KOPT-K1 (cell line): ENCODE measurements around the gene VSTM2B.
"Not testable (repeated sequence)": the region's sequence is repeated elsewhere in the genome, so short reads cannot be mapped to it uniquely, and the experiment has no call there.

Experiments used
- H3K27ac ChIP-seq: fragments of 200-600 bp; sonication (generic); 2 replicates; pipeline ENCODE4 v1.5.1; 2016; ENCODE audit warnings: antibody characterized with exemption, mild to moderate bottlenecking, low read depth, low read length; ENCODE audit not compliant: poor library complexity, severe bottlenecking
- H3K36me3 ChIP-seq: fragments of 200-600 bp; sonication (generic); 2 replicates; pipeline ENCODE4 v1.5.1; 2017; ENCODE audit warnings: antibody characterized with exemption, mild to moderate bottlenecking, low read length, moderate library complexity; ENCODE audit not compliant: insufficient read depth
- H3K9me3 ChIP-seq: fragments of 200-600 bp; sonication (generic); 2 replicates; pipeline ENCODE4 v1.5.1; 2017; ENCODE audit warnings: antibody characterized with exemption, low read length, mild to moderate bottlenecking; ENCODE audit not compliant: insufficient read depth, poor library complexity, severe bottlenecking

Gene VSTM2B

DNA sequence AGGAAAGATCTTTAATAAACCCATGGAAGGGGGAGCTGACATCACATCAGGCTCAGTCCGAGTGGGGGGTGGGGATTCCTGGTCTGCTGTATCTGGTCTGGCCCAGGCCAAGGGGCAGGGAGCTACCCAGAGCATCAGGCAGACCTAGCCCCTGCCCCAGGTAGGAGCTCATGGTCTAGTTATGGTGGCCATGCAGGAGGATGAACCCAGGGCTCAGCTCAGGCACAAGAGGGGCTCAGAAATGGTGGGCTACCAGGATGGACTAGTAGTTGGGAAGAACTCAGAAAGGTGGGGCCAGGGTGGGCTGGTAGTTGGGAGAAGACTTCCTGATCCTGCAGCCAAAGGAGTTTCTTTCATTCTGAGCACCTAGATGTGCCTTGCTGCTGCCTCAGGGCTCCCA is 14.3 kb downstream of the VSTM2B start:
- no peaks in the 10 kb centered on the region for H3K36me3 ChIP-seq
- H3K27ac ChIP-seq: no peak overlapping the region
- H3K9me3 ChIP-seq: no peaks in the 10 kb centered on the region

DNA sequence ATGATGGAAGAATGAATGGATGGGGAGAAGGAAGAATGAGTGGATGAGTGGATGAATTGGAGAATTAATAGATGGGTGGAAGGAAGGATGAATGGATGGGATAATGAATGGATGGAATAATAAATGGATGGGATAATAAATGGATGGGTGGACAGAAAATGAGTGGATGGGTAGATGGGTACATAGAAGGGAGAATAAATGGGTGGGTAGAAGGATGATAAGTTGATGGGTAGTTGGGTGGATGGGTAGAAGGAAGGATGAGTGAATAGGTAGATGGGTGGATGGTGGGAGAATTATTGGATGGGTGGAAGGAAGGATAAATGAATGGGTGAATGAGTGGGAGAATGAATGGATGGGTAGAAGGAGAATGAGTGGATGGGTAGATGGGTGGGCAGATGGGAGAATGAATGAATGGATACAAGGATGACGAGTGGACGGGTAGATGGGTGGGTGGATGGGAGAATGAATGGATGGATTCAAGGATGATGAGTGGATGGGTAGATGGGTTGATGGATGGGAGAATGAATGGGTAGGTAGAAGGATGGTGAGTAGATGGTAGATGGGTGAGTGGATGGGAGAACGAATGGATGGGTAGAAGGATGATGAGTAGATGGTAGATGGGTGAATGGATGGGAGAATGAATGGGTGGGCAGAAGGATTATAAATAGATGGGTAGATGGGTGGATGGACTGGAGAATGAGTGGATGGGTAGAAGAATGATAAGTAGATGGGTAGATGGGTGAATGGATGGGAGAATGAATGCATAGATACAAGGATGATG is 15.9 kb downstream of the VSTM2B start:
- Histone ChIP-seq H3K9me3 (no peaks in the 10 kb centered on the region), H3K36me3 (no peaks in the 10 kb centered on the region), H3K27ac (no peak overlapping the region)

DNA sequence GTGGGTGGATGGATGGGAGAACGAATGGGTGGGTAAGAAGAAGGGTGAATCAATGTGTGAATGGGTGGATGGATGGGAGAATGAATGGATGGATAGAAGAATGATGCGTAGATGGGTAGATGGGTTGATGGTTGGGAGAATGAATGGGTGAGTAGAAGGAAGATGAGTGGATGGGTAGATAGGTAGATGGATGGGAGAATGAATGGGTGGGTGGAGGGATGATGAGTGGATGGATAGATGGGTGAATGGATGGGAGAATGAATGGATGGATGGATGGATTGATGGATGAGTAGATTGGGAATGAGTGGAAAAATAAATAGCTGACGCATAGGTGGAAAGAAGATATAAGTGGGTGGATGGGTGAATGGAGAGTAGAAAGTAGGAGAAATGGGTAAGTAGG is 16.5 kb downstream of the VSTM2B start:
- Histone ChIP-seq H3K27ac (no peak overlapping the region), H3K36me3 (no peaks in the 10 kb centered on the region), H3K9me3 (no peaks in the 10 kb centered on the region)

DNA sequence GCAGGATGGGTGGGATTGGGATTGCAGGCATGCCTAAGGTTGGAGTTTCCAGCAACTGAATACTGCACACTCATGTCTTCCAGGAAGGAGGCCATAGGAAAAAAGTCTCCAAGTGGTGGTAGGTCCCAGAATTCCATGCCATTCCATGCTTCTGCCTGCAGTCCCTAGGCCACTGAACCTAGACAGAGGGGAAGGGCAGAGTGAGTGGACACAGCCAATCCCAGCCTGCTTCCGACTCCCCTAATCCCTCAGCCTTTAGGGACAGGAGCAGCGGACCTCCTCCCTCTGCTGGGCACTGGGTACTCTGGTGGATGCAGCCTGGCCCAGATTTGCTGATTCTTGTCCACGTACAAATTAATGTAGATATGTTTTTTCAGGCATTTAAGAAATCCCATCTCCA is 17.0 kb downstream of the VSTM2B start:
- Histone ChIP-seq H3K36me3 (no peaks in the 10 kb centered on the region), H3K9me3 (no peaks in the 10 kb centered on the region), H3K27ac (no peak overlapping the region)

DNA sequence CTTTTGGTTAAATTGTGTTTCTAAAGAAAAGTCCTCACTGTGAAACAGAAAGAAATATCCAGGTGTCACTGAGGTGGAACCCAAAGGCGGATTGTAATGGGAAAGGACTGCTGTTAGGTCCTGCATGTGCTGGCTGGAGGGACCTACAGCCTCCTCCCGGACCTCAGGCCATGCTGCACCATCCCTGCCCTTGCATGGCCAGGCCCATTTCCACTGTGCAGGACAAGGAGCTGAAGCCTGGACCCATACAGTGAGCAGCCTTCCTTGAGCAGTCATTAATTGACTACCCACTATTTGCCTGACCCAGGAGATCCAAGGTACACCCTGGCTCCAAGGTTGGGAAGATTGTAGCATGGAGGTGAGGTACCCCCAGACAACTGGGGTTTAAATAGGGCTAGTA is 17.6 kb downstream of the VSTM2B start:
- no peaks in the 10 kb centered on the region for H3K36me3 ChIP-seq
- H3K27ac ChIP-seq: no peak overlapping the region

DNA sequence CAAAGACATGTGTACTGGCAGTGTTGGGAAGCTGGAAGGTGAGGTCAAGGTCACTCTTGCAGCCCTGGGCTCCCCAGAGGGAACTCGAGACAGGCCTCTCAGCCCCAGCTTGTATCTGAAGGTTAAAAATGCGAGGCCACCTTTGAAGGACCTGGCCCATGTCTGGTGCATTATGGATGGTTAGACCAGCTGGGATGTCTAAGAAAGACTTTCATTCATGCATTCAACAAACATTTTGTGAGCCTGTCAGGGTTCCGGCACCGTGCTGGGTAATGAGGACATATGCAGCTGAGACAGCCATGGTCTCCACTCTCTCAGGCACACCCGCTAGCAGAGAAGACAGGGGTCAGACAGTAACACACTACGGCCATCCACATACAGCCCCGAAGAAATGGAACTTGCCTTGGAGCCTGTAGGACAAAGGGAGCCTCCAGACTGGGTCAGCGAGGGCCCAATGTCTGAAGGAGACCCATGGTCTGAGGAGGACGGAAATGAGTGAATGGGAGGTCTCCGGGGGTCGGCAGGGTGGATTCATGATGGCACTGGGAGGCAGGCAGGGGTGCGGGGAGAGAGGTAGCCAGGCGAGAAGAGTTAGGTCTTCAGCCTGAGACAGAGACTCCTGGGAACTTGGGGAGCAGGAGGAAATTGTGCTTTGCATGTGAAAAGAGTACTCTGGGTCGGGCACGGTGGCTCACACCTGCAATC is 19.0 kb downstream of the VSTM2B start:
- no peaks in the 10 kb centered on the region for H3K36me3 ChIP-seq
- no peak overlapping the region for H3K27ac ChIP-seq
- H3K9me3 ChIP-seq: no peaks in the 10 kb centered on the region

More for the DNA sequence above, 17.6 kb downstream of the VSTM2B start:
- H3K9me3 ChIP-seq: no peaks in the 10 kb centered on the region

DNA sequence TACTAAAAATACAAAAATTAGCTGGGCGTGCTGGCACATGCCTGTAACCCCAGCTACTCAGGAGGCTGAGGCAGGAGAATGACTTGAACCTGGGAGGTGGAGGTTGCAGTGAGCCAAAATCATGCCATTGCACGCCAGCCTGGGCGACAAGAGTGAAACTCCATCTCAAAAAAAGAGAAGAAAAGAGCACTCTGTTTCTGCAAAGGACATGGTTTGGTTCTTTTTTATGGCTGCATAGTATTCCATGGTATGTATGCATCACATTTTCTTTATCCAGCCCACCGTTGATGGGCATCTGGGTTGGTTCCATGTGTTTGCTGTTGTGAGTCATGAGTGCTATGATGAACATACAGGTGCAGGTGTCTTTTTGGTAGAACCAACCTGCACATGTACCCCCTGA is 19.7 kb downstream of the VSTM2B start:
- H3K27ac ChIP-seq, H3K36me3 ChIP-seq, H3K9me3 ChIP-seq: not testable (repeated sequence)

DNA sequence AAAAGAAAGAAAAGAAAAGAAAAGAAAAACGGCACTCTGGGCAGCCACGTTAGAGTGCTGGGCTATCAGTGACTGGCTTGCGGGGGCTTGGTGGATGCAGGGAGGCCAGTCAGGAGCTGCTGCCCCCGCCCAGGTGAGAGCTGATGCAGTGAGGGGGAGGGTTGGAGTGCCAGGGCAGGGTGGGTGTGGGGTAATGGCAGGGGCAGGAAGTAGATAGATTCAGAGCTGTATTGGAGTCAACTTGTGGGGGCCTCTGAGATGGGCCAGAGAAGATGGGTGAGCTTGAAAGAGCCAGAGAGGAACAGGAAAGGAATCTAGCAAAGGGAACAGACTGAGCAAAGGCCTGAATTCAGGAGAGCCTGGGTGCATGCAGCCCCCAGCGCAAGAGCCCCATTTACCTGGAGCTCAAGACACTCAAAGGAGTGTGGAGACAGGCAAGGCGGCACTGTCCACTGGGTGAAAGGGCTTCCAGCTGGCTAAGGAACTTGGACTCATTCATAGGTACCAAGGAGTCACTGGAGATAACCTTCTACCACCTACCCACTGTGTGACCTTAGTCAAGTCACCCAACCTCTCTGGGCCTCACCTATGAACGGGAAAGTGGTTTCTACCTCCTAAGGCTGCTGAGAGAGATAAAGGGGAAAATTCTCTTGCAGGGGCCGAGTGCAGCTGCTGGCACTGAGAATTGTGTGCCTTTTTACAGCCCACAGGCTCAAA is 20.2 kb downstream of the VSTM2B start:
- H3K27ac ChIP-seq: no peak overlapping the region
- no peaks in the 10 kb centered on the region for H3K36me3 ChIP-seq
- H3K9me3 ChIP-seq: no peaks in the 10 kb centered on the region

DNA sequence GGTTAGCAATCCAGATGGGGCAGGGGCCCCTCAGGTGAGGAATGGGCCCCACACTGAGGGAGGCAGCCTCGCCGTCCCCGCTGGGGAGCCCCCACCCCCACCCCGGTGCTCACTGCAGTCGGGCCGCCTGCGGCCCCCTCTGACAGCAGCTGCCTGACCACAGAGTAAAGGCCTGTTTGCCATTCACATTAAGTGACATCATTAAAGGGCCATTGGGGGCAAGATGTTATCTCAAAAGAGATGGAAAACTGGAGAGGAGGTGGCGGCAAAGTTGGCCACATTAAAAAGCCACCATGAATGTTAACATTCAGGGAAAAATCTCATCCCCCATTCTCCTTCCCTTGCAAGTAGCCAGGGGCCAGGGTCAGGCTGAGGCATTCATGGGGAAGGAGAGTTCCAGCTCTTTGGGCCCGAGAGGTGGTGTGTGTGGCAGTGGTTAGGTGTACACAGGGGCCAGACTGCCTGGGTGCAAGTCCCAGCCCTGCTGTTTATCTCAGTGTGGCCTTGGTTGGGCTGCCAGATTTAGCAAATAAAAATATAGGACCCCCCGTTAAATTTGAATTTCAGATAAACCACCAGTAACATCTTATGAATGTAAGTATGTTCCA is 20.9 kb downstream of the VSTM2B start:
- no peaks in the 10 kb centered on the region for H3K9me3 ChIP-seq
- no peaks in the 10 kb centered on the region for H3K36me3 ChIP-seq
- no peak overlapping the region for H3K27ac ChIP-seq

DNA sequence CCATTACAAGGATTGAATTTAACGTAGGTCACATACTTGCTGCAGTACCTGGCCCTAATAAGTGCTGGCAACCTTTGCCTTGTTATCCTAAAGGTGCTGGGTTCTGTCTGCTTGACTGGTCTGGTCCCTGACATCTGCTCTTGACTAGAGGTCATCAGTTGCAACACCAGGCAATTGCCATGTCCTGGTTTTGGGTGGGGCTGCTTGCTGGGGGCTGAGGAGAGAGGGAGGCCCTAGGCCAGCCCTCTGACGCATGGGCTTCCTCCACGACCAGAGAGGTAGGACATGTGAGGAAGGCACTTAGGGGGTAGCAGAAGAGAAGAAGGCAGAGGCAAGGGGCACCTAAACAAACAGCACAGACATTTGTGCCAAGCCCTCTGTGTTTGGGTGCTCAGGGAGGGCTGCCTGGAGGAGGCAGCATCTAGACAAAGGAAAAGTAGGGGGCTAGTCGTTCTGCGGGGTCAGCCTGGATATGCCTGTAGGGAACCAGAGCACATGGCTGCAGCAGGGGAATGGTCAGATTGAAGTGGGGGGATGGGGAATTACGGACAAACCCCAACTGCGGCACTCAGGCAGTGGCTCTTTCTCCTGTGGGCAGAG is 21.7 kb downstream of the VSTM2B start:
- H3K27ac ChIP-seq: no peak overlapping the region
- no peaks in the 10 kb centered on the region for H3K9me3 ChIP-seq
- no peaks in the 10 kb centered on the region for H3K36me3 ChIP-seq

DNA sequence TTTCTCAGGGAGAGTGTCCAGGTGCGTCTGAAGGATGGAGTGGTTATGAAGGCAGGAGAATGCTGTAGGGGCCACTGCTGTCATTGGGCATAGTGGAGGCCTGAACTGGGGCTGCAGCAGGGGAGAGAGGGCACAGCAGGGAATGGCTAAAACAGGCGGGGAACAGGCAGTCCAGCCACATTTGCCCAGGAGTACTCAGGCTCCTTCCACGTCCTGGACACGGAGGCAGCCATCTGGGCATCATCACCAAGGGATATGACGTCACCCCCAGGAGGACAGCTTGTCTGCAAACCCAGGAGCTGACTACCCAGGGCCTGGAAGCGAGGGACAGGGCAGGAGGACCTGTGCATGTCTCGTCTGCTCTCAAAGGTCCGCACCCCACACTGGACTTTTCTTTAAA is 22.2 kb downstream of the VSTM2B start:
- H3K36me3 ChIP-seq: no peaks in the 10 kb centered on the region
- peaks cover 5% of the 10 kb centered on the region for H3K9me3 ChIP-seq
- no peak overlapping the region for H3K27ac ChIP-seq

DNA sequence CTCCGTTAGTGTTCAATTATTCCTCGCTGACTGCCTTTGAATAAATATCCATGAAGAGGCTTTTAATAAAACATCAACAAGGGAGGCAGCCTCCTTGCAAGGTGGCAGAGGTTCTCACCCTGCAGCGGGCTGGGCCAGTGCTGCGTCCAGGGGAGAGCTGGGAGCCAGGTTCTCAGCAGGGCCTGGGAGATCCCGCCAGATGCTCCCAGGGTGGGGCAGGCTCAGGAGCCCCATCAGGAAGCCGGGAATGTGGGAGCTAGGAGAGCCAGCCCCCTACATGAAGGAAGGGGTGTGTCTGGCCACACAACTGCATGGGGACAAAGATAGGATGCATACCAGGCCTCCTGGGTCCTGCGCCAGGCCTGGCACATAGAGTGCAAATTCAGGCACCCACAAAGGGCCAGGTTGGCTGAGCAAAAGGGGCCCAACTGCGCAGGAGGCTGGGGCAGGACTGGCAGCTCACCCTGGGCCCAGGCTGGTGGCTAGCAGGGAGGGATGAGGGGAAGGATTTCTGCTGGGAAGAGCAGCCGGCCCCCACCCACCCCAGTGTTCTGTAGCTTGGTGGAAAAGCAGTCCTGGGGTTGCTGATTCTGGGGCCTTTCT is 22.8 kb downstream of the VSTM2B start:
- no peak overlapping the region for H3K27ac ChIP-seq
- no peaks in the 10 kb centered on the region for H3K36me3 ChIP-seq

DNA sequence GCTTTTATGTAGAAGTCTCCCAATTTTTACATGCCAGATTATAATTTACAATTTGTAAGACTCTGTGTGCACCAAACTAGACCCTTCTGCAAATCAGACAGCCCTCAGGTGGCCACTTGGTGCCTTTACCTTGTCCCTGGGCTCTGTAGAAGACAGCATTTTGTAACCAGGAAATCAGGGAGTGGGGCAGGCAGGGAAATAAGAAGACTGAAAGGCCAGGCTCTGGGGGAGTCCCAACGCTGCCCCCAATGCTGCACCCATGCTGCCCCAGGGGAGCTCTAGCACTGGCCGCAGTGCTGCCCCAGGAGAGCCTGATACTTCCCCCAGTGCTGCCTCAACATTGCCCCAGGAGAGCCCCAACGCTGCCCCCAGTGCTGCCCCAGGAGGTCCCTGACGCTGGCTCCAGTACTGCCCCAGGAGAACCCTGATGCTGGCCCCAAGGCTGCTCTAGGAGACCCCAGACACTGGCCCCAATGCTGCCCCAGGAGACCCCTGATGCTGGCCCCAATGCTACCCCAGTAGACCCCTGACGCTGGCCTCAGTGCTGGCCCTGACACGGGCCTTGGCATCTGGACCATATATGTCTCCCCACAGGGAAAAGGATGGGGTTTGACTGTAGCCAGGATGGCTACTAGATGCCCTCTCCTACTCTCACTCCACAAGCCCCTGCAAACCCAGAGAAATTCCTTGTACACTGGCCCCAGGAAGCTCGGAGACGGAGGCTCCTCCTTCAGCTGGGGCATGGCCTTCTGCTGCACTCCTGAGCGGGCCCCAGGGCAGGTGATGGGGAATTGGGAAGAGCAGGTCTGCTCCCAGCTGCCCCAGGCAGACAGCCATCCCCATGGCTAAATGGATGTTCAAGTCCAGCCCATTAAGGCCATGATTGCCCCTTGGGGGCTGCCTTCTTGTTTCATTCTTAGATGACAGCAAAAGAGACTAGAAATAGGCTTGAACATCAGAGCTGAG is 23.6 kb downstream of the VSTM2B start:
- no peaks in the 10 kb centered on the region for H3K36me3 ChIP-seq
- H3K9me3 ChIP-seq: peaks cover 17% of the 10 kb centered on the region
- H3K27ac ChIP-seq: no peak overlapping the region

More for the DNA sequence above, 22.8 kb downstream of the VSTM2B start:
- H3K9me3 ChIP-seq: peaks cover 9% of the 10 kb centered on the region

DNA sequence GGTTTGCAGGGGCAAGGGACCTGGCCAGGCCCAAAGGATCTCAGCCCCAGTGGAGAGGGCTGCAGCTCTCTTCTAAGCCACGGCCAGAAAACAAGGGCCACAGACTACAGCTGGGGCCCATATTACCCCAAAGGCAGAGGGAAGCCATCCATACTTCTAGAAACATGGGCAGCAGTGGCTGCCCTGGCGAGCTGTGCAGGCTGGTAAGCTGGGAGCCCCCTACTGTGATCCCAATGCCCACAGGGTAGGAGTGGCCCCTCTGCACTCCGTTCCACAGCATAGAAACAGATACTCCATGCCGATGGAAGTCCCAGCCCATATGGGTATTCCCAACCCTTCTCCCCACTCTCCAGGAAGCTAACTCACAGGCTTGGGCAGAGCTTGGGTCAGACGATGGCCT is 25.1 kb downstream of the VSTM2B start:
- H3K9me3 ChIP-seq: peaks cover 24% of the 10 kb centered on the region
- no peaks in the 10 kb centered on the region for H3K36me3 ChIP-seq
- no peak overlapping the region for H3K27ac ChIP-seq
